HEK293 (cell line): ENCODE data around the gene INO80B.
A peak's percentile ranks its signal among the peaks of the same experiment; 100 is the strongest.

Source experiments
- BCL11A ChIP-seq: fragments of 450-650 bp; formaldehyde crosslinking; IDR thresholded peaks from 2 replicates; pipeline ENCODE4 v1.5.1; 2016; ENCODE audit warnings: low read depth, missing biosample characterization, missing genetic modification characterization
- BCL6B ChIP-seq: fragments of 450-650 bp; formaldehyde crosslinking; IDR thresholded peaks from 2 replicates; pipeline ENCODE4 v1.5.1; 2017; ENCODE audit warnings: missing biosample characterization, missing genetic modification characterization
- KLF10 ChIP-seq: fragments of 450-650 bp; IDR thresholded peaks from 2 replicates; pipeline ENCODE4 v1.5.1; 2018; ENCODE audit warnings: missing biosample characterization, mild to moderate bottlenecking, missing genetic modification characterization
- MEIS1 ChIP-seq: sonication (generic); formaldehyde crosslinking; IDR thresholded peaks from 2 replicates; pipeline ENCODE4 v1.8.1; 2022; ENCODE audit warnings: missing genetic modification reagents, mild to moderate bottlenecking, borderline replicate concordance
- PATZ1 ChIP-seq: fragments of 450-650 bp; formaldehyde crosslinking; IDR thresholded peaks from 2 replicates; pipeline ENCODE4 v1.5.1; 2016; ENCODE audit warnings: missing biosample characterization, missing genetic modification characterization
- PRDM4 ChIP-seq: fragments of 450-650 bp; formaldehyde crosslinking; IDR thresholded peaks from 2 replicates; pipeline ENCODE4 v1.5.1; 2017; ENCODE audit warnings: missing biosample characterization, missing genetic modification characterization
- SETDB1 ChIP-seq: IDR thresholded peaks from one replicate; pipeline ENCODE4 v1.6.1; 2017; ENCODE audit warnings: mild to moderate bottlenecking, low read length, moderate library complexity, mixed read lengths; ENCODE audit not compliant: insufficient read length
- ZBTB17 ChIP-seq: fragments of 450-650 bp; formaldehyde crosslinking; IDR thresholded peaks from 2 replicates; pipeline ENCODE4 v1.5.1; 2016; ENCODE audit warnings: missing biosample characterization, missing genetic modification characterization
- ZFP69B ChIP-seq: fragments of 450-650 bp; formaldehyde crosslinking; IDR thresholded peaks from 2 replicates; pipeline ENCODE4 v1.5.1; 2016; ENCODE audit warnings: missing biosample characterization, missing genetic modification characterization
- ZNF175 ChIP-seq: fragments of 450-650 bp; formaldehyde crosslinking; IDR thresholded peaks from 2 replicates; pipeline ENCODE4 v1.5.1; 2016; ENCODE audit warnings: missing biosample characterization, missing genetic modification characterization
- ZNF248 ChIP-seq: fragments of 450-650 bp; formaldehyde crosslinking; IDR thresholded peaks from 2 replicates; pipeline ENCODE4 v1.5.1; 2017; ENCODE audit warnings: missing biosample characterization, missing genetic modification characterization
- ZNF280C ChIP-seq: fragments of 450-650 bp; formaldehyde crosslinking; IDR thresholded peaks from 2 replicates; pipeline ENCODE4 v1.5.1; 2016; ENCODE audit warnings: missing biosample characterization, missing genetic modification characterization
- ZNF324 ChIP-seq: fragments of 450-650 bp; formaldehyde crosslinking; IDR thresholded peaks from 2 replicates; pipeline ENCODE4 v1.5.1; 2016; ENCODE audit warnings: missing biosample characterization, missing genetic modification characterization
- ZNF398 ChIP-seq: fragments of 450-650 bp; formaldehyde crosslinking; IDR thresholded peaks from 2 replicates; pipeline ENCODE4 v1.5.1; 2017; ENCODE audit warnings: missing biosample characterization, missing genetic modification characterization
- ZNF426 ChIP-seq: fragments of 450-650 bp; formaldehyde crosslinking; IDR thresholded peaks from 2 replicates; pipeline ENCODE4 v1.5.1; 2017; ENCODE audit warnings: missing biosample characterization, missing genetic modification characterization, mild to moderate bottlenecking, inconsistent platforms, moderate library complexity
- ZNF518A ChIP-seq: fragments of 450-650 bp; formaldehyde crosslinking; conservative IDR thresholded peaks from 2 replicates; pipeline ENCODE4 v1.5.1; 2016; ENCODE audit warnings: low read depth, missing biosample characterization, missing genetic modification characterization
- ZNF529 ChIP-seq: fragments of 450-650 bp; formaldehyde crosslinking; IDR thresholded peaks from 2 replicates; pipeline ENCODE4 v1.5.1; 2017; ENCODE audit warnings: missing genetic modification characterization, missing biosample characterization; ENCODE audit not compliant: insufficient replicate concordance
- ZNF544 ChIP-seq: fragments of 450-650 bp; formaldehyde crosslinking; IDR thresholded peaks from 2 replicates; pipeline ENCODE4 v1.5.0; 2017; ENCODE audit warnings: missing biosample characterization, missing genetic modification characterization
- ZNF558 ChIP-seq: fragments of 450-650 bp; formaldehyde crosslinking; IDR thresholded peaks from 2 replicates; pipeline ENCODE4 v1.5.1; 2016; ENCODE audit warnings: missing biosample characterization, missing genetic modification characterization
- ZNF600 ChIP-seq: fragments of 450-650 bp; formaldehyde crosslinking; IDR thresholded peaks from 2 replicates; pipeline ENCODE4 v1.5.1; 2016; ENCODE audit warnings: missing biosample characterization, missing genetic modification characterization
- ZNF658 ChIP-seq: fragments of 450-650 bp; formaldehyde crosslinking; IDR thresholded peaks from 2 replicates; pipeline ENCODE4; 2016; ENCODE audit warnings: missing biosample characterization, missing genetic modification characterization
- ZNF664 ChIP-seq: fragments of 450-650 bp; formaldehyde crosslinking; IDR thresholded peaks from 2 replicates; pipeline ENCODE4 v1.5.1; 2016; ENCODE audit warnings: missing biosample characterization, missing genetic modification characterization
- ZNF785 ChIP-seq: fragments of 450-650 bp; formaldehyde crosslinking; IDR thresholded peaks from 2 replicates; pipeline ENCODE4 v1.5.1; 2016; ENCODE audit warnings: missing biosample characterization, missing genetic modification characterization
- ZNF791 ChIP-seq: fragments of 450-650 bp; formaldehyde crosslinking; IDR thresholded peaks from 2 replicates; pipeline ENCODE4 v1.5.1; 2016; ENCODE audit warnings: missing biosample characterization, missing genetic modification characterization
- ZNF792 ChIP-seq: fragments of 450-650 bp; formaldehyde crosslinking; IDR thresholded peaks from 2 replicates; pipeline ENCODE4 v1.5.1; 2016; ENCODE audit warnings: missing biosample characterization, missing genetic modification characterization

Gene INO80B

GRCh38 chr2:74440378-74441169 is 14.3 kb upstream of the INO80B start (continued):
- no peak for TF ChIP-seq PRDM4 (tag by site-specific recombination)
- peak; percentile 36; the same call in 1 of the 2 replicates for TF ChIP-seq BCL11A
- TF ChIP-seq ZNF664 (tag by site-specific recombination): no peak
- no peak for TF ChIP-seq ZNF324 (tag by site-specific recombination)
- TF ChIP-seq ZBTB17 (tag by site-specific recombination): peak; percentile 67
- TF ChIP-seq ZNF558 (tag by site-specific recombination): no peak
- no peak for TF ChIP-seq SETDB1
- no peak for TF ChIP-seq ZNF280C (tag by site-specific recombination)
- TF ChIP-seq ZNF426 (tag by site-specific recombination): no peak
- no peak for TF ChIP-seq MEIS1
- peak; percentile 54 for TF ChIP-seq ZNF398 (tag by site-specific recombination)
- no peak for TF ChIP-seq ZNF529 (tag by site-specific recombination)
- no peak for TF ChIP-seq ZNF175 (tag by site-specific recombination)
- no peak for TF ChIP-seq ZNF248 (tag by site-specific recombination)
- TF ChIP-seq ZNF792 (tag by site-specific recombination): no peak
- TF ChIP-seq ZNF791 (tag by site-specific recombination): no peak
- no peak for TF ChIP-seq ZNF518A (tag by site-specific recombination)
- no peak; the same call in 1 of the 2 replicates for TF ChIP-seq ZNF785
- peak; percentile 44; the same call in 1 of the 2 replicates for TF ChIP-seq ZFP69B (tag by site-specific recombination)
- no peak; the same call in 1 of the 2 replicates for TF ChIP-seq KLF10
- no peak for TF ChIP-seq BCL6B (tag by site-specific recombination)
- TF ChIP-seq ZNF544 (tag by site-specific recombination): no peak
- TF ChIP-seq PATZ1 (tag by site-specific recombination): peak; percentile 97
- TF ChIP-seq ZNF600 (tag by site-specific recombination): no peak
- no peak for TF ChIP-seq ZNF658
